Activated CD8-positive, alpha-beta T cell treated with anti-CD3 and anti-CD28 coated beads for 36 hours (primary cell): ENCODE data around the gene CYB561D2. TPM values are rescaled to one million over a fixed set of nuclear protein-coding genes. Genes with fewer than 3 reads are reported as not detected.

Source experiments
- ATAC-seq: fragments of 200-7000 bp; cut with Tn5 transposase; one replicate; pipeline ENCODE4 v1.10.0; 2021; ENCODE audit warnings: mild to moderate bottlenecking, moderate library complexity
- CTCF ChIA-PET: fragments of 350-600 bp; sonication (Branson Sonifier 250); formaldehyde crosslinking; loops from one replicate; lab custom pipeline; 2021; ENCODE audit warnings: antibody characterized with exemption; lab: Charles Lee
- POLR2A ChIA-PET: fragments of 350-600 bp; sonication (Branson Sonifier 250); formaldehyde crosslinking; loops from one replicate; lab custom pipeline; 2021; ENCODE audit warnings: antibody characterized with exemption; lab: Charles Lee
- DNase-seq: peaks from one replicate; pipeline ENCODE4 v3.0.0-alpha.2; 2020
- H3K27ac Mint-ChIP-seq: one replicate; pipeline ENCODE4 v1.8.0; 2021; ENCODE audit warnings: mild to moderate bottlenecking, mixed read lengths
- H3K27me3 Mint-ChIP-seq: one replicate; pipeline ENCODE4 v1.8.0; 2021; ENCODE audit warnings: mixed read lengths
- H3K36me3 Mint-ChIP-seq: one replicate; pipeline ENCODE4 v1.8.0; 2021; ENCODE audit warnings: low read depth, mixed read lengths
- H3K4me1 Mint-ChIP-seq: one replicate; pipeline ENCODE4 v1.8.0; 2021; ENCODE audit warnings: low read depth, mixed read lengths
- H3K4me3 Mint-ChIP-seq: one replicate; pipeline ENCODE4 v1.8.0; 2021; ENCODE audit warnings: mild to moderate bottlenecking, moderate library complexity, mixed read lengths
- H3K9me3 Mint-ChIP-seq: one replicate; pipeline ENCODE4 v1.8.0; 2021; ENCODE audit warnings: mixed read lengths
- CTCF ChIP-seq: fragments of 200-600 bp; IDR thresholded peaks from one replicate; pipeline ENCODE4 v1.8.0; 2022; ENCODE audit warnings: antibody characterized with exemption, mild to moderate bottlenecking
- intact Hi-C: fragments of 100-400 bp; cut with micrococcal nuclease; formaldehyde crosslinking; loops from one replicate; pipeline ENCODE4 v1.10.0; 2022
- total RNA-seq, 2 experiments: library from RNA; stranded (reverse); gene quantifications; one replicate each; pipeline ENCODE4 v1.2.3, GENCODE V29; 2021

Gene CYB561D2
- total RNA-seq, 2 experiments from 2014 or later = 17.1 to 18.2 TPM

GRCh38 chr3:50395070-50395860 is 44.6 kb downstream of the CYB561D2 start:
- no peak for ATAC-seq
- Mint-ChIP-seq H3K27me3 (no peaks in the 10 kb centered on the region), H3K27ac (no peak overlapping the region), H3K9me3 (no peaks in the 10 kb centered on the region), H3K4me1 (peaks cover 6% of the 10 kb centered on the region), H3K4me3 (no peak overlapping the region), H3K36me3 (no peaks in the 10 kb centered on the region)
- intact Hi-C loops = no loop called here
- POLR2A ChIA-PET = interaction anchor here (1.2 kb wide), 1 partner anchor 98 kb away, joined by 3 read pairs; no protein-coding TSS in a partner anchor
- no peak for TF ChIP-seq CTCF
- no peak for DNase-seq
- CTCF ChIA-PET = interaction anchor here (0.9 kb wide), 1 partner anchor 147 kb away, joined by 4 read pairs; no protein-coding TSS in a partner anchor

- Mint-ChIP-seq H3K27me3 (no peaks in the 10 kb centered on the region), H3K4me3 (no peak overlapping the region), H3K36me3 (no peaks in the 10 kb centered on the region), H3K27ac (no peak overlapping the region), H3K4me1 (peaks cover 6% of the 10 kb centered on the region), H3K9me3 (no peaks in the 10 kb centered on the region)
- POLR2A ChIA-PET = interaction anchor here (1.2 kb wide), 1 partner anchor 97 kb away, joined by 3 read pairs; no protein-coding TSS in a partner anchor
- no peak for ATAC-seq
- no peak for DNase-seq
- TF ChIP-seq CTCF = no peak
- CTCF ChIA-PET = interaction anchor here (0.9 kb wide), 1 partner anchor 146 kb away, joined by 4 read pairs; no protein-coding TSS in a partner anchor
- intact Hi-C loops = no loop called here
Measured at GRCh38 chr3:50396502-50396901, 45.8 kb downstream of the CYB561D2 start.

DNA sequence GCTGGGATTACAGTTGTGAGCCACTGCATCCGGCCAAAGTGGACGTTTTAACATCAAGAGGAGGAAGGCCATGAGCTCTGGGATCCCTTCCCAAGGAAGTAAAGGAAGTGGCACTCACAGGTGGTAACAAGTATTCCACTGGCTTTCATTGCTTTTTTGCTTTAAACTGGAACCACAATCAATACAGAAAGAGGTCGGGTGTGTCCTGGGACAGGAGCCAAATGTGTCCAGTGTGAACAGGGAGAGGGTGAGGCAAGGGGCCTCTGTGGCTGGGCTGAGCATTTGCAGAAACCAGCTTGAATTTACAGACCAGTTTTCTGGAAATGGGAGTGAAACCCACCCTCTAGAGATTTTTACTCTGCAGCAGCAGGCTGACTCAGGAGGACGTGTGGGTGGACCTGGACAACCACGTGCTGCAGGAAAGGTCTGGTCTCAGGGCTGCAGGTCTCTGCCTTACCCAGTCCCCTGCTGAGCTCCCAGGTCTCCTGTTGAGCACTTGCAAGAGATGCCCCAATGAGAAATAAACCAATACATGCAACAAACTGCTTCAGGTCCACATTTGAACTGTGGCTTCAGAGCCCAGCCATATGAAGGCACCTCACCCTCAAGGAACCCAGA is 51.4 kb downstream of the CYB561D2 start:
- Mint-ChIP-seq H3K9me3 (no peaks in the 10 kb centered on the region), H3K4me3 (no peak overlapping the region), H3K27me3 (no peaks in the 10 kb centered on the region), H3K4me1 (peaks cover 2% of the 10 kb centered on the region), H3K27ac (no peak overlapping the region), H3K36me3 (no peaks in the 10 kb centered on the region)
- DNase-seq (no peak), ATAC-seq (no peak)
- POLR2A ChIA-PET = interaction anchor here (0.9 kb wide), 1 partner anchor 51 kb away, joined by 4 read pairs; the partner anchor contains the start of genes CYB561D2 and NPRL2
- intact Hi-C loops = no loop called here
- CTCF ChIA-PET = no interaction called here
- TF ChIP-seq CTCF = no peak

Other genes starting within 250 kb of the CYB561D2 start
- gene SEMA3F, start 195.5 kb upstream of the CYB561D2 start, total RNA-seq = under 1 TPM; 0.34 to 0.43 TPM
- gene GNAT1, start 159.3 kb upstream of the CYB561D2 start, total RNA-seq = under 1 TPM; 0.11 to 0.23 TPM
- gene SLC38A3, start 145.6 kb upstream of the CYB561D2 start, total RNA-seq = under 1 TPM in 1 of 2 experiments, not detected in 1; 0.22 TPM
- 100 to 1,000 TPM; 238 to 242 TPM for gene GNAI2, start 114.7 kb upstream of the CYB561D2 start, total RNA-seq
- gene SEMA3B, start 81.7 kb upstream of the CYB561D2 start, total RNA-seq = 1 to 10 TPM; 1.6 to 2.3 TPM
- gene LSMEM2, start 71.8 kb upstream of the CYB561D2 start, total RNA-seq = not detected
- 100 to 1,000 TPM; 132 to 133 TPM for gene IFRD2, start 58.4 kb upstream of the CYB561D2 start, total RNA-seq
- 1 to 10 TPM; 3.3 to 4.1 TPM for gene HYAL3, start 51.5 kb upstream of the CYB561D2 start, total RNA-seq
- gene NAA80, start 51.5 kb upstream of the CYB561D2 start, total RNA-seq = 10 to 100 TPM; 23.2 to 23.4 TPM
- not detected for gene HYAL1, start 47.3 kb upstream of the CYB561D2 start, total RNA-seq
- 1 to 10 TPM; 3.9 to 4.1 TPM for gene HYAL2, start 28.1 kb upstream of the CYB561D2 start, total RNA-seq
- gene TUSC2, start 22.6 kb upstream of the CYB561D2 start, total RNA-seq = 10 to 100 TPM; 16.7 to 19.5 TPM
- 10 to 100 TPM; 75.8 to 76.5 TPM for gene RASSF1, start 10.0 kb upstream of the CYB561D2 start, total RNA-seq
- 1 to 10 TPM; 1.5 to 2.6 TPM for gene ZMYND10, start 5.1 kb upstream of the CYB561D2 start, total RNA-seq
- 10 to 100 TPM; 41.3 to 44.7 TPM for gene NPRL2, start 87 bp upstream of the CYB561D2 start, total RNA-seq
- gene TMEM115, start 8.7 kb downstream of the CYB561D2 start, total RNA-seq = 10 to 100 TPM; 15.2 to 16.8 TPM
- gene CACNA2D2, start 152.8 kb downstream of the CYB561D2 start, total RNA-seq = 1 to 10 TPM; 1.6 to 2.1 TPM
- 10 to 100 TPM; 37.9 to 41.3 TPM for gene C3orf18, start 216.9 kb downstream of the CYB561D2 start, total RNA-seq
- gene HEMK1, start 218.7 kb downstream of the CYB561D2 start, total RNA-seq = 100 to 1,000 TPM in 1 of 2 experiments, 10 to 100 TPM in 1; 97.1 to 101 TPM